VCaP (cell line): ENCODE results near the gene ALG1.

Experiments used
- H3K27ac ChIP-seq: fragments of 450-650 bp; 2 replicates; pipeline ENCODE4 v1.5.1; 2017
- TF ChIP-seq, protein P1 (sequence below): fragments of 450-650 bp; conservative IDR thresholded peaks from 2 replicates; pipeline ENCODE4 v1.5.1; 2017; ENCODE audit warnings: mild to moderate bottlenecking, moderate library complexity

Gene ALG1

DNA sequence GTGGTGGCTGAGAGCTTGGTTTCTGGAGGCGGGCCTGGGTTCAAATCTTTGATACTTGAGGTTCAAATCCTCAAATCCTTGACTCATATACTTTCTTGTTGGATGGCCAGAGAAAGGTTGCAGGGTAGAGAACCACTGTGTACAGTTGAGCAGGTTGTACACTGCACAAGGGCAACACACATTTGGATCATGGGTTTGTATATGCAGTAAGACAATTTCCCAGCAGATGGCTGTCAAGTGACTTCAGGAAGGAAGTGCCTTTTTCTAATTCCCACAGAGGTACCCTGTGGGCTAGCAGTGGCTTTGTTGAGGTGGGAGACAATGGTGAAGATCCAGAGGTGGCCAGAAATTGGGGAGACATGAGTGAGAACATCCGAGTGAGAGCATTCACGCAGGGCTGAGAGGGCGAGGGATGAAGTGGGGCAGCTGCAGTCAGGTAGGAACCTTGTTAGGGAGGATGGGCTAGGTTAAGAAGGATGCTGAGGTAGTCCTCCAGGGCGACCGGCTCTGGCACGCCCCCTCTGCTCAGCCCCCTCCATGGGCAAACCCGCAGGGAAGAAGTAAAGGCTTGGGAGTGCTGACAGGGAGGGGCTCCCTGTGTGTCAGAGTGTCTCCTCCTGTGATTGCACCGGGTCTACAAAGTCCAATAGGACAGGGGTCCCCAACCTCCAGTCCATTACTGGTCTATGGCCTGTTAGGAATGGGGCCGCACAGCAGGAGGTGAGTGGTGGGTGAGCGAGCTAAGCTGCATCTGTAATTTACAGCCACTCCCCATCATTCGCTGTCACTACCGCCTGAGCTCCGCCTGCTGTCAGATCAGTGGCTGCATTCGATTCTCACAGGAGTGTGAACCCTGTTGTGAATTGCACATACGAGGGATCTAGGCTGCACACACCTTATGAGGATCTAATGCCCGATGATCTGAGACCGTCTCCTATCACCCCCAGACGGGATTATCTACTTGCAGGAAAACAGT, 8.6 kb upstream of the ALG1 start:
- H3K27ac ChIP-seq = no peak overlapping the region
- TF ChIP-seq, protein P1, sequence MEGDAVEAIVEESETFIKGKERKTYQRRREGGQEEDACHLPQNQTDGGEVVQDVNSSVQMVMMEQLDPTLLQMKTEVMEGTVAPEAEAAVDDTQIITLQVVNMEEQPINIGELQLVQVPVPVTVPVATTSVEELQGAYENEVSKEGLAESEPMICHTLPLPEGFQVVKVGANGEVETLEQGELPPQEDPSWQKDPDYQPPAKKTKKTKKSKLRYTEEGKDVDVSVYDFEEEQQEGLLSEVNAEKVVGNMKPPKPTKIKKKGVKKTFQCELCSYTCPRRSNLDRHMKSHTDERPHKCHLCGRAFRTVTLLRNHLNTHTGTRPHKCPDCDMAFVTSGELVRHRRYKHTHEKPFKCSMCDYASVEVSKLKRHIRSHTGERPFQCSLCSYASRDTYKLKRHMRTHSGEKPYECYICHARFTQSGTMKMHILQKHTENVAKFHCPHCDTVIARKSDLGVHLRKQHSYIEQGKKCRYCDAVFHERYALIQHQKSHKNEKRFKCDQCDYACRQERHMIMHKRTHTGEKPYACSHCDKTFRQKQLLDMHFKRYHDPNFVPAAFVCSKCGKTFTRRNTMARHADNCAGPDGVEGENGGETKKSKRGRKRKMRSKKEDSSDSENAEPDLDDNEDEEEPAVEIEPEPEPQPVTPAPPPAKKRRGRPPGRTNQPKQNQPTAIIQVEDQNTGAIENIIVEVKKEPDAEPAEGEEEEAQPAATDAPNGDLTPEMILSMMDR = no peak

DNA sequence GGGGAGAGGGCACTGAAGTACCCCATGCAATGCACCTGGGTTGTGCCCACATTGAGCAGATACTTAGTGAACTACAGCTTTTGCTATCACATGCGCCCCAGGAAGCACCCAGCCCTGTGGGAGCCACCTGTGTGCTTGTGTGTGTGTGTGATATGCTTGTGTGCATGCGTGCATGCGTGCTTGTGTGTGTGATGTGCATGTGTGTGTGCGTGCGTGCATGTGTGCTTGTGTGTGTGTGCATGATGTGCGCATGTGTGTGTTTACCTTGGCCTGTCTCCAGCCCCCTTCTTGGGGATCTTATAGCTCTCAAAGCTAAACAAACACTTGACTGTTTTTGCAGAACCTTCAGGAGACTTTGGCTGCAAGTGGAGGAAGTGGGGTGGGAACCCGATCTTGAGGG, 6.7 kb upstream of the ALG1 start:
- TF ChIP-seq, protein P1 = no peak

DNA sequence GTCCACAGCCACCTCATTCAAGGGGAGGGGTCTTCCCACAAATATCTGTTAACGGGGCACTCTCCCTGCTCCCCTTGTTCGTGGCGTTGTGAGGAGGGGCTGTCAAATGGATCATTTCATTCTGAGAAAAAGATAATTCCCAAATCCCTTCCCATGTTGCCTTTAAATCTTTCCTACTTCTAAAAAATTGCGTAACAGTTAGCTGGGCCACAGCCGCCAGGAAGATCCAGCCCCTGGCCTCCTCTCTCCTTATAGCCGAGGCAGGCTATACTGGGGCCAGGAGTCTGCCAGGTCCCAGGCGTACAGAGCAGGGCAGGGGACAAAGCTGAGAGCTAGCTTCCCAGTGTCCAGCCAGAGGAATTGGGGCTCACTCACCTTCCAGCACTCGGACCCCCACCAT, 6.3 kb upstream of the ALG1 start:
- no peak overlapping the region; the same call in 1 of the 2 replicates for H3K27ac ChIP-seq
- TF ChIP-seq, protein P1 = no peak

More for the DNA sequence above, 6.7 kb upstream of the ALG1 start:
- no peak overlapping the region for H3K27ac ChIP-seq

DNA sequence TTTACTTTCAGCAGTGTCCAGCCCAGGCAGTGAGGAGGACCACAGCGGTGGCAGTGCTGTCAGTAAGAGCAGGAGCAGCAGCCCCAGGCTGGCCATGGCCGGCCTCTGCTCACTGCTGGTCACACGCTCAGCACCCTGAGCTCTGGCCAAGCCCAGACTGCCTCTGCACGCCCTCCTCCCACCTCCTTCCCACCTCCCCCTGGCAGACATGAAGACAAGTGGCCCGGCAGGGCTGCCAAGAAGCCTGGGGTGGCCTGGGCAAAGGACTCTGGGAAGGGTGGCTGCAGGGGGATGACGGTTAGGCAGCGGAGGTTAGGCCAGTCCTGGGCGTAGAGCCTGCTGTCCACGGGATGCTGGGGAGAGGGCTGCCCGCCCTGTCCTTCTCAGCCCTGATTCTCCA, 5.8 kb upstream of the ALG1 start, which contains the start of gene C16orf89:
Gene C16orf89 (minus strand): TSS at position 144 of the 400 bp plus-strand sequence. CDS start 48 bp downstream, at position 96.
- H3K27ac ChIP-seq = no peak within 1 kb of the TSS; the same call in 1 of the 2 replicates
- TF ChIP-seq, protein P1 = no peak

DNA sequence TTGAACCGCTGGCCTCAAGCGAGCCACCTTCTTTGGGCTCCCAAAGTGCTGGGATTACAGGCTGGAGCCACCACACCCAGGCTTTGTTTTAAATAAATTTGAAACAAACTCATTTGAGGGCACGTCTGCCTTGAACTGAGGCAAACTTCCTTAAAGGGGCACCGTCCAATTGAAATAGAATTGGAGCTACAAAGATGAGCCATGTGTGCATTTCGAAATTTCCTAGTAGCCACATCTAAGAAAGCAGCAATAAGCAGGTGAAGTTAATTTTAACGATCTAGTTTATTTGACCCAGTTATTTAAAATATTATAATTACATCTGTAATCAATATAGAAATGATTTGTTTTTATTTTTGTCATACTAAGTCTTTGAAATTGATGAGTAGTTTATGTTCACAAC, 5.1 kb upstream of the ALG1 start:
- no peak overlapping the region for H3K27ac ChIP-seq
- TF ChIP-seq, protein P1 = no peak

DNA sequence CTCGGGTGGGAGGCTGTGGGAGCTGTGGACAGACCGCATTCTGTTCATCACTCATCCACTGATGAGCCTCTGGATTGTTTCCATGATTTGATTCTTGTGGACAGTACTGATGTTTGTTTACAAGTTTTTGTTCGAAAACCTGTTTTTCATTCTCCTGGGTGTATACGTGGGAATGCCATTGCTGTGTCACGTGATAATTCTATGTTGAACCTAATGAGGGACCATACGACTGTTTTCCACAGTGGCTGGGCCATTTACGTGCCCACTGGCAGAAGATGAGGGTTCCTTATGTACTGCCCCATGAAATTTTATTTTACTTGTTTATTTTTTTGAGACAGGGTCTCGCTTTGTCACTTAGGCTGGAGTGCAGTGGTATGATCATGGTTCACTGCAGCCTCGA, 2.6 kb upstream of the ALG1 start:
- H3K27ac ChIP-seq = no peak overlapping the region
- TF ChIP-seq, protein P1 = no peak

DNA sequence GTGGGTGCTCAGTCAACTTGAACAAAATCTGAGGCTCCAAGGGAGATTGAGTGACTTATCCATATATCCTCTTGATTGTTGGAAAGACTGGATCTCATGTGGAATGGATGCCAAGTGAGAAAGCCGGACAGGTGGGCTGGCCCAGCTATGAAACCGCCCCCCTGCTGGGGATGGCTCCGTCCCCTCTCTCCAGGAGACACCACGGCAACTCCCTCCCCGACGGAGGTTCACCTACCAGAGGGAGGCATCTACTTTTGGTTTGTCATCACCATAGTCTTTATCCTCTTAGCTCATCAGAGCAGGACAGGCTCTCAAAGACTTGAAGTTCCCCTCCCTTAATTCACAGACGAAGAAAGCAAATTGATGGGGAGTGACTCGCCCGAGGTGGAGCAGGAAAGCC, 1.8 kb upstream of the ALG1 start:
- H3K27ac ChIP-seq = no peak overlapping the region
- TF ChIP-seq, protein P1 = no peak
